ENCODE data around the gene ZNF786. TPM values are rescaled to one million over a fixed set of nuclear protein-coding genes. Genes with fewer than 3 reads are reported as not detected.

The ZNF786 gene
- total and polyA plus RNA-seq, 9 of the 15 experiments (the other 6 are each of a cell fraction or from before 2014, with no cell fraction given): 0.31 to 5.4 (median 3.0) TPM

DNA sequence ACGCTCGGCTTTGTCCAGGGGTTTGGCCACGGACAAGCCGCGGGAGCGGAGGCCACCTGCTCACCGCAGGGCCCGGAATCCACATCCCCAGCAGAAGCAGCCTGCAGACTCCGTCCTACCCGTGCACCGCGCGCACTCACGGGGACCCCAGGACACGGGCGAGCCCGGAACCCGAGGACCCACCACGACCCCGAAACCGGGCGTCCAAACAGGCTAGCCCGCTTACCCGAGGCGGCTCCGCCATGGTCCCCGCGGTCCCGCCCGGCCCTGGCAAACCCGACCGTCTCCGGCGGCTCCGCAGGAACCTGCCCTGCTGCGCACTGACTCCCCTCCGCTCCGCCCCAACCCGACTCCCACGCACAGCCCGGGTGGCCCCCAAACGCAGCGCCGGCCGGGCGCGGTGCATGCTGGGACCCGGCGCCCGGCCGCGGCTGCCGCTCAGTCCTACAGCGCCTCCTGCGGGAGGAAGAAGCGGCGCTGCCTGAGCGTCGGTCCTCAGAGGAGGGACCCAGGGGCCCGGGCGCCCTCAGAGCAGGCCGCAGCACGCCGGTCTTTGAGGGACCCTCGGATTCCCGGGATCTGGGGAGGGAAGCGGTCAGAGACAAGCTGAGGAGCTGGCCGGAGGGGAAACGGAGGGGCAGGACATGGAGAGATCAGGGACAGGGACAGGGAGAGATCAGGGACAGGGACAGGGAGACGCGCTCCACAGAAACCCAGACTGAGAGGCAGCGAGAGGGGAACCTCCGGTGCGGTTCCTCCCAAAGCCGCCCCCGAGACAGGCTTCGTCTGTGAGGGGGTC lies at the start of gene ZNF786 (continued):
- TF ChIP-seq, protein P1, sequence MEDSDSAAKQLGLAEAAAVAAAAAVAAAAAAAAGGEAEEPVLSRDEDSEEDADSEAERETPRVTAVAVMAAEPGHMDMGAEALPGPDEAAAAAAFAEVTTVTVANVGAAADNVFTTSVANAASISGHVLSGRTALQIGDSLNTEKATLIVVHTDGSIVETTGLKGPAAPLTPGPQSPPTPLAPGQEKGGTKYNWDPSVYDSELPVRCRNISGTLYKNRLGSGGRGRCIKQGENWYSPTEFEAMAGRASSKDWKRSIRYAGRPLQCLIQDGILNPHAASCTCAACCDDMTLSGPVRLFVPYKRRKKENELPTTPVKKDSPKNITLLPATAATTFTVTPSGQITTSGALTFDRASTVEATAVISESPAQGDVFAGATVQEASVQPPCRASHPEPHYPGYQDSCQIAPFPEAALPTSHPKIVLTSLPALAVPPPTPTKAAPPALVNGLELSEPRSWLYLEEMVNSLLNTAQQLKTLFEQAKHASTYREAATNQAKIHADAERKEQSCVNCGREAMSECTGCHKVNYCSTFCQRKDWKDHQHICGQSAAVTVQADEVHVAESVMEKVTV (CRISPR knock-in tag; IDR thresholded peaks at IDR 0.05): peak; percentile 88
- TF ChIP-seq, protein P2, sequence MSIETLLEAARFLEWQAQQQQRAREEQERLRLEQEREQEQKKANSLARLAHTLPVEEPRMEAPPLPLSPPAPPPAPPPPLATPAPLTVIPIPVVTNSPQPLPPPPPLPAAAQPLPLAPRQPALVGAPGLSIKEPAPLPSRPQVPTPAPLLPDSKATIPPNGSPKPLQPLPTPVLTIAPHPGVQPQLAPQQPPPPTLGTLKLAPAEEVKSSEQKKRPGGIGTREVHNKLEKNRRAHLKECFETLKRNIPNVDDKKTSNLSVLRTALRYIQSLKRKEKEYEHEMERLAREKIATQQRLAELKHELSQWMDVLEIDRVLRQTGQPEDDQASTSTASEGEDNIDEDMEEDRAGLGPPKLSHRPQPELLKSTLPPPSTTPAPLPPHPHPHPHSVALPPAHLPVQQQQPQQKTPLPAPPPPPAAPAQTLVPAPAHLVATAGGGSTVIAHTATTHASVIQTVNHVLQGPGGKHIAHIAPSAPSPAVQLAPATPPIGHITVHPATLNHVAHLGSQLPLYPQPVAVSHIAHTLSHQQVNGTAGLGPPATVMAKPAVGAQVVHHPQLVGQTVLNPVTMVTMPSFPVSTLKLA (conservative IDR thresholded peaks at IDR 0.05): peak in 1 of 2 experiments; percentile 86; a peak in 3 of 4 replicates
- TF ChIP-seq RBM17 (IDR thresholded peaks at IDR 0.05; ENCODE audit: borderline replicate concordance, low read depth, low read length): no peak
- TF ChIP-seq, protein P3, sequence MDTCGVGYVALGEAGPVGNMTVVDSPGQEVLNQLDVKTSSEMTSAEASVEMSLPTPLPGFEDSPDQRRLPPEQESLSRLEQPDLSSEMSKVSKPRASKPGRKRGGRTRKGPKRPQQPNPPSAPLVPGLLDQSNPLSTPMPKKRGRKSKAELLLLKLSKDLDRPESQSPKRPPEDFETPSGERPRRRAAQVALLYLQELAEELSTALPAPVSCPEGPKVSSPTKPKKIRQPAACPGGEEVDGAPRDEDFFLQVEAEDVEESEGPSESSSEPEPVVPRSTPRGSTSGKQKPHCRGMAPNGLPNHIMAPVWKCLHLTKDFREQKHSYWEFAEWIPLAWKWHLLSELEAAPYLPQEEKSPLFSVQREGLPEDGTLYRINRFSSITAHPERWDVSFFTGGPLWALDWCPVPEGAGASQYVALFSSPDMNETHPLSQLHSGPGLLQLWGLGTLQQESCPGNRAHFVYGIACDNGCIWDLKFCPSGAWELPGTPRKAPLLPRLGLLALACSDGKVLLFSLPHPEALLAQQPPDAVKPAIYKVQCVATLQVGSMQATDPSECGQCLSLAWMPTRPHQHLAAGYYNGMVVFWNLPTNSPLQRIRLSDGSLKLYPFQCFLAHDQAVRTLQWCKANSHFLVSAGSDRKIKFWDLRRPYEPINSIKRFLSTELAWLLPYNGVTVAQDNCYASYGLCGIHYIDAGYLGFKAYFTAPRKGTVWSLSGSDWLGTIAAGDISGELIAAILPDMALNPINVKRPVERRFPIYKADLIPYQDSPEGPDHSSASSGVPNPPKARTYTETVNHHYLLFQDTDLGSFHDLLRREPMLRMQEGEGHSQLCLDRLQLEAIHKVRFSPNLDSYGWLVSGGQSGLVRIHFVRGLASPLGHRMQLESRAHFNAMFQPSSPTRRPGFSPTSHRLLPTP (IDR thresholded peaks at IDR 0.05; ENCODE audit: borderline replicate concordance, extremely low read depth, insufficient read length): peak; percentile 5
- TF ChIP-seq HLTF (IDR thresholded peaks at IDR 0.05): peak; percentile 82; the same call in 1 of the 2 replicates
- peak; percentile 66; the same call in 1 of the 2 replicates for TF ChIP-seq TARDBP (IDR thresholded peaks at IDR 0.05)
- TF ChIP-seq UBTF (IDR thresholded peaks at IDR 0.05; ENCODE audit: borderline replicate concordance in 1 of 2, low read depth in 2 of 2, low read length in 2 of 2): peak; percentile 79 to 85
- TF ChIP-seq, protein P4, sequence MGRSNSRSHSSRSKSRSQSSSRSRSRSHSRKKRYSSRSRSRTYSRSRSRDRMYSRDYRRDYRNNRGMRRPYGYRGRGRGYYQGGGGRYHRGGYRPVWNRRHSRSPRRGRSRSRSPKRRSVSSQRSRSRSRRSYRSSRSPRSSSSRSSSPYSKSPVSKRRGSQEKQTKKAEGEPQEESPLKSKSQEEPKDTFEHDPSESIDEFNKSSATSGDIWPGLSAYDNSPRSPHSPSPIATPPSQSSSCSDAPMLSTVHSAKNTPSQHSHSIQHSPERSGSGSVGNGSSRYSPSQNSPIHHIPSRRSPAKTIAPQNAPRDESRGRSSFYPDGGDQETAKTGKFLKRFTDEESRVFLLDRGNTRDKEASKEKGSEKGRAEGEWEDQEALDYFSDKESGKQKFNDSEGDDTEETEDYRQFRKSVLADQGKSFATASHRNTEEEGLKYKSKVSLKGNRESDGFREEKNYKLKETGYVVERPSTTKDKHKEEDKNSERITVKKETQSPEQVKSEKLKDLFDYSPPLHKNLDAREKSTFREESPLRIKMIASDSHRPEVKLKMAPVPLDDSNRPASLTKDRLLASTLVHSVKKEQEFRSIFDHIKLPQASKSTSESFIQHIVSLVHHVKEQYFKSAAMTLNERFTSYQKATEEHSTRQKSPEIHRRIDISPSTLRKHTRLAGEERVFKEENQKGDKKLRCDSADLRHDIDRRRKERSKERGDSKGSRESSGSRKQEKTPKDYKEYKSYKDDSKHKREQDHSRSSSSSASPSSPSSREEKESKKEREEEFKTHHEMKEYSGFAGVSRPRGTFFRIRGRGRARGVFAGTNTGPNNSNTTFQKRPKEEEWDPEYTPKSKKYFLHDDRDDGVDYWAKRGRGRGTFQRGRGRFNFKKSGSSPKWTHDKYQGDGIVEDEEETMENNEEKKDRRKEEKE (IDR thresholded peaks at IDR 0.05; ENCODE audit: borderline replicate concordance in 1 of 2, control insufficient read depth in 1 of 2, low read depth in 2 of 2, low read length in 1 of 2): peak in 1 of 2 experiments; percentile 56; a peak in 1 of 4 replicates
- TF ChIP-seq CBFA2T3 (IDR thresholded peaks at IDR 0.05): peak; percentile 23; the same call in 1 of the 2 replicates
- TF ChIP-seq RAD51 (IDR thresholded peaks at IDR 0.05; ENCODE audit: borderline replicate concordance, low read depth): no peak
- TF ChIP-seq, protein P5, sequence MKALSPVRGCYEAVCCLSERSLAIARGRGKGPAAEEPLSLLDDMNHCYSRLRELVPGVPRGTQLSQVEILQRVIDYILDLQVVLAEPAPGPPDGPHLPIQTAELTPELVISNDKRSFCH (CRISPR knock-in tag; IDR thresholded peaks at IDR 0.05): no peak
- TF ChIP-seq, protein P5 (tag; IDR thresholded peaks at IDR 0.05): peak; percentile 76; the same call in 1 of the 2 replicates
- TF ChIP-seq ARHGAP35 (IDR thresholded peaks at IDR 0.05; ENCODE audit: partially characterized antibody): no peak
